GM12875 (cell line): ENCODE measurements around the gene RGS19.

ENCODE experiments used
- H3K4me3 ChIP-seq: one replicate; pipeline ENCODE4 v1.5.1; 2011; ENCODE audit warnings: low read depth, low read length, control low read depth
- CTCF ChIP-seq: IDR thresholded peaks from 2 replicates; pipeline ENCODE4 v1.5.1; 2011; ENCODE audit warnings: low read depth, mild to moderate bottlenecking, control low read depth, inconsistent platforms, low read length, moderate library complexity, borderline replicate concordance; ENCODE audit not compliant: insufficient read depth

The RGS19 gene

GRCh38 chr20:64086801-64087200 is 7.5 kb upstream of the RGS19 start:
- TF ChIP-seq CTCF = no peak
- no peak overlapping the region for H3K4me3 ChIP-seq

- no peak for TF ChIP-seq CTCF
- no peak overlapping the region for H3K4me3 ChIP-seq
These were observed 5.4 kb upstream of the RGS19 start for GRCh38 chr20:64084685-64085152.

- no peak for TF ChIP-seq CTCF
- H3K4me3 ChIP-seq = no peak within 1 kb of the TSS
These were observed 4.7 kb upstream of the RGS19 start, which contains the start of gene LKAAEAR1 for GRCh38 chr20:64083804-64084684. Gene LKAAEAR1, minus strand, starts transcription at chr20:64084398. Its CDS starts 179 bp downstream, at chr20:64084219.

GRCh38 chr20:64083378-64083803 is 4.1 kb upstream of the RGS19 start:
- no peak overlapping the region for H3K4me3 ChIP-seq
- TF ChIP-seq CTCF = peak; percentile 73

GRCh38 chr20:64082820-64083377 is 3.6 kb upstream of the RGS19 start:
- no peak overlapping the region for H3K4me3 ChIP-seq

GRCh38 chr20:64082126-64082731 is 2.9 kb upstream of the RGS19 start:
- no peak for TF ChIP-seq CTCF

More at GRCh38 chr20:64082820-64083377, 3.6 kb upstream of the RGS19 start:
- no peak for TF ChIP-seq CTCF

More at GRCh38 chr20:64082126-64082731, 2.9 kb upstream of the RGS19 start:
- no peak overlapping the region for H3K4me3 ChIP-seq
